Measurements from ENCODE around the gene PPP1CA. TPM values are rescaled to one million over a fixed set of nuclear protein-coding genes. Genes with fewer than 3 reads are reported as not detected.

Gene PPP1CA
- total RNA-seq, 4 donors from 2014 or later: 164 to 216 (median 191) TPM

GRCh38 chr11:67420147-67420645, 18.5 kb upstream of the PPP1CA start:
- Histone ChIP-seq H3K4me3 (replicated peaks in 1 of 3) (peak overlapping the region in 2 of 3 donors; percentile 49 to 54), H3K4me1 (peaks cover 16 to 56% of the 10 kb centered on the region in 2 donors), H3K27me3 (no peaks in the 10 kb centered on the region), H3K36me3 (no peaks in the 10 kb centered on the region), H3K9me3 (no peaks in the 10 kb centered on the region), H3K27ac (peak overlapping the region; percentile 58 to 84 (median 80))
- WGBS, 2 donors: 22% methylated on average over 3 of the region's 15 CpGs; no CpG with 5 or more reads in 1 of the 2 donors
- TF ChIP-seq CTCF (IDR thresholded peaks at IDR 0.05): no peak
- intact Hi-C loops (cut with DNase I): loop anchor here (5.0 kb wide), 1 partner anchor 47 kb away; the partner anchor contains the start of gene TMEM134
- no peak for DNase-seq

GRCh38 chr11:67419325-67420049, 17.8 kb upstream of the PPP1CA start:
- peak overlapping the region in 1 of 3 donors; percentile 44 for H3K27ac ChIP-seq
- intact Hi-C loops (cut with DNase I): loop anchor here (5.0 kb wide), 1 partner anchor 48 kb away; the partner anchor contains the start of gene TMEM134

GRCh38 chr11:67418476-67419281, 17.0 kb upstream of the PPP1CA start:
- H3K4me1 ChIP-seq: peaks cover 16 to 62% of the 10 kb centered on the region in 2 donors
- 63 to 81% methylated on average over 13 to 16 of the region's 26 CpGs for WGBS, 2 donors
- DNase-seq: peak; percentile 54 to 71
- peak overlapping the region in 1 of 3 donors; percentile 44 for H3K27ac ChIP-seq
- TF ChIP-seq POLR2A (IDR thresholded peaks at IDR 0.05): no peak
- TF ChIP-seq CTCF (IDR thresholded peaks at IDR 0.05): no peak
- no peaks in the 10 kb centered on the region for H3K9me3 ChIP-seq
- intact Hi-C loops (cut with DNase I): no loop called here
- H3K4me3 ChIP-seq (replicated peaks in 1 of 3): no peak overlapping the region
- no peaks in the 10 kb centered on the region for H3K27me3 ChIP-seq
- no peaks in the 10 kb centered on the region for H3K36me3 ChIP-seq

More at GRCh38 chr11:67419325-67420049, 17.8 kb upstream of the PPP1CA start:
- H3K9me3 ChIP-seq: no peaks in the 10 kb centered on the region
- TF ChIP-seq CTCF (IDR thresholded peaks at IDR 0.05) (no peak), POLR2A (IDR thresholded peaks at IDR 0.05) (no peak)
- H3K4me3 ChIP-seq (replicated peaks in 1 of 3): no peak overlapping the region
- no peaks in the 10 kb centered on the region for H3K27me3 ChIP-seq
- no peaks in the 10 kb centered on the region for H3K36me3 ChIP-seq
- DNase-seq: no peak
- WGBS, 2 donors: 94 to 96% methylated on average over 8 to 18 of the region's 21 CpGs
- H3K4me1 ChIP-seq: peaks cover 16 to 62% of the 10 kb centered on the region in 2 donors

GRCh38 chr11:67417425-67417824, 15.8 kb upstream of the PPP1CA start:
- intact Hi-C loops (cut with DNase I): no loop called here
- Histone ChIP-seq H3K27ac (peak overlapping the region in 1 of 3 donors; percentile 45), H3K4me1 (peaks cover 16 to 67% of the 10 kb centered on the region in 2 donors)

More at GRCh38 chr11:67417425-67417824, 15.8 kb upstream of the PPP1CA start:
- TF ChIP-seq CTCF (IDR thresholded peaks at IDR 0.05) (no peak), POLR2A (IDR thresholded peaks at IDR 0.05) (no peak)
- no peaks in the 10 kb centered on the region for H3K27me3 ChIP-seq
- H3K9me3 ChIP-seq: no peaks in the 10 kb centered on the region
- 79 to 96% methylated on average over 2 to 3 of the region's 12 CpGs for WGBS, 2 donors
- no peak for DNase-seq
- H3K4me3 ChIP-seq (replicated peaks in 1 of 3): no peak overlapping the region
- no peaks in the 10 kb centered on the region for H3K36me3 ChIP-seq

Measured in thyroid gland (tissue), 4 donors.